Measurements from ENCODE around the gene GANC.
"Not testable (repeated sequence)": the region's sequence is repeated elsewhere in the genome, so short reads cannot be mapped to it uniquely, and the experiment has no call there.

GANC gene

DNA sequence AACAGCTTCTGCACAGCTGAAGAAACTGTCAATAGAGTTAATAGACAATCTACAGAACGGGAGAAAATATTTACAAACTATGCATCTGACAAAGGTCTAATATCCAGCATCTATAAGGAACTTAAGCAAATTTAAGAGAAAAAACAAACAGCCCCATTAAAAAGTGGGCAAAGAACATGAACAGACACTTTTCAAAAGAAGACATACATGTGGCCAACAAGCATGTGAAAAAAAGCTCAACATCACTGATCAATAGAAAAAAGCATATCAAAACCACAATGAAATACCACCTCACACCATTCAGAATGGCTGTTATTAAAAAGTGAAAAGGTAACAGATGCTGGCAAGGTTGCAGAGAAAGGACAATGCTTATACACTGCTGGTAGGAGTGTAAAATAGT is 63.6 kb downstream of the GANC start:
- no CpG with 5 or more reads among the region's 1 CpG for WGBS (ENCODE audit: insufficient coverage)
- POLR2A ChIA-PET; H3K27me3 ChIP-seq (replicated peaks in 2 of 5; ENCODE audit: control insufficient read depth in 4 of 5, insufficient read depth in 5 of 5, low read length in 4 of 5); CTCF ChIA-PET; DNase-seq; H3K4me3 ChIP-seq (ENCODE audit: control insufficient read depth in 1 of 7, extremely low read depth in 1 of 7, insufficient read depth in 4 of 7, low read depth in 2 of 7, low read length in 6 of 7); H3K4me1 ChIP-seq (ENCODE audit: control extremely low read depth in 1 of 4, control insufficient read depth in 4 of 4, insufficient read depth in 4 of 4, low read length in 3 of 4); H3K27ac ChIP-seq (ENCODE audit: insufficient read depth in 1 of 2, low read depth in 1 of 2, low read length in 2 of 2, poor library complexity in 1 of 2, severe bottlenecking in 2 of 2): not testable (repeated sequence)
- H3K36me3 ChIP-seq (ENCODE audit: control insufficient read depth in 4 of 4, insufficient read depth in 4 of 4, low read length in 3 of 4), result peaks cover 0 to 12% (median 0%) of the 10 kb centered on the region in 4 experiments
- peaks cover 2 to 14% (median 3%) of the 10 kb centered on the region in 5 experiments for H3K9me3 ChIP-seq (ENCODE audit: control extremely low read depth in 1 of 5, control insufficient read depth in 4 of 5, insufficient read depth in 2 of 5, low read depth in 1 of 5, low read length in 4 of 5)

DNA sequence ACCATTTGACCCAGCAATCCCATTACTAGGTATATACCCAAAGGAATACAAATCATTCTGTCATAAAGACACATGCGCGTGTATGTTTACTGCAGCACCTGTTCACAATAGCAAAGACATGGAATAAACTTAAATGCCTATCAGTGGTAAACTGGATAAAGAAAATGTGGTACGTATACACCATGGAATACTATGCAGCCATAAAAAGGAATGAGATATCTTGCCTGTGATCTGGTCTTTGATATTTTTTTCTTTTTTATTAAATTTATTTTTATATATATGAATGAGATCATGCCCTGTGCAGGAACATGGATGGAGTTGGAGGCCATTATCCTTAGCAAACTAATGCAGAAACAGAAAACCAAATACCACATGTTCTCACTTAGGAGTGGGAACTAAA is 64.1 kb downstream of the GANC start:
- Histone ChIP-seq H3K36me3 (ENCODE audit: control insufficient read depth in 4 of 4, insufficient read depth in 4 of 4, low read length in 3 of 4) (peaks cover 0 to 12% (median 0%) of the 10 kb centered on the region in 4 experiments), H3K9me3 (ENCODE audit: control extremely low read depth in 1 of 5, control insufficient read depth in 4 of 5, insufficient read depth in 2 of 5, low read depth in 1 of 5, low read length in 4 of 5) (peaks cover 2 to 14% (median 3%) of the 10 kb centered on the region in 5 experiments)
- DNase-seq; POLR2A ChIA-PET; H3K27ac ChIP-seq (ENCODE audit: insufficient read depth in 1 of 2, low read depth in 1 of 2, low read length in 2 of 2, poor library complexity in 1 of 2, severe bottlenecking in 2 of 2); CTCF ChIA-PET; H3K4me1 ChIP-seq (ENCODE audit: control extremely low read depth in 1 of 4, control insufficient read depth in 4 of 4, insufficient read depth in 4 of 4, low read length in 3 of 4); H3K4me3 ChIP-seq (ENCODE audit: control insufficient read depth in 1 of 7, extremely low read depth in 1 of 7, insufficient read depth in 4 of 7, low read depth in 2 of 7, low read length in 6 of 7); H3K27me3 ChIP-seq (replicated peaks in 2 of 5; ENCODE audit: control insufficient read depth in 4 of 5, insufficient read depth in 5 of 5, low read length in 4 of 5): not testable (repeated sequence)
- no CpG with 5 or more reads among the region's 3 CpGs for WGBS (ENCODE audit: insufficient coverage)

- Histone ChIP-seq H3K36me3 (ENCODE audit: control insufficient read depth in 4 of 4, insufficient read depth in 4 of 4, low read length in 3 of 4) (peaks cover 0 to 12% (median 1%) of the 10 kb centered on the region in 4 experiments), H3K4me1 (ENCODE audit: control extremely low read depth in 1 of 4, control insufficient read depth in 4 of 4, insufficient read depth in 4 of 4, low read length in 3 of 4) (no peaks in the 10 kb centered on the region), H3K9me3 (ENCODE audit: control extremely low read depth in 1 of 5, control insufficient read depth in 4 of 5, insufficient read depth in 2 of 5, low read depth in 1 of 5, low read length in 4 of 5) (peaks cover 2 to 14% (median 3%) of the 10 kb centered on the region in 5 experiments), H3K4me3 (ENCODE audit: control insufficient read depth in 1 of 7, extremely low read depth in 1 of 7, insufficient read depth in 4 of 7, low read depth in 2 of 7, low read length in 6 of 7) (no peak overlapping the region), H3K27me3 (replicated peaks in 2 of 5; ENCODE audit: control insufficient read depth in 4 of 5, insufficient read depth in 5 of 5, low read length in 4 of 5) (no peaks in the 10 kb centered on the region), H3K27ac (ENCODE audit: insufficient read depth in 1 of 2, low read depth in 1 of 2, low read length in 2 of 2, poor library complexity in 1 of 2, severe bottlenecking in 2 of 2) (no peak overlapping the region)
- DNase-seq, result no peak
- ChIA-PET POLR2A (no interaction called here), CTCF (no interaction called here)
- whole genome bisulfite sequencing (ENCODE audit: insufficient coverage), result 52% methylated on average over 2 of the region's 2 CpGs
Observed at GRCh38 chr15:42338500-42338899, 65.5 kb downstream of the GANC start.

- POLR2A ChIA-PET, result no interaction called here
- DNase-seq, result no peak
- CTCF ChIA-PET, result interaction anchor here (1.0 kb wide), 1 partner anchor 128 kb away, joined by 3 read pairs; no protein-coding TSS in a partner anchor
Observed at GRCh38 chr15:42343596-42344232, 70.7 kb downstream of the GANC start.

GRCh38 chr15:42344763-42345162 is 71.8 kb downstream of the GANC start:
- Histone ChIP-seq H3K36me3 (ENCODE audit: control insufficient read depth in 4 of 4, insufficient read depth in 4 of 4, low read length in 3 of 4) (peaks cover 5 to 36% (median 11%) of the 10 kb centered on the region in 4 experiments), H3K27ac (ENCODE audit: insufficient read depth in 1 of 2, low read depth in 1 of 2, low read length in 2 of 2, poor library complexity in 1 of 2, severe bottlenecking in 2 of 2) (no peak overlapping the region), H3K27me3 (replicated peaks in 2 of 5; ENCODE audit: control insufficient read depth in 4 of 5, insufficient read depth in 5 of 5, low read length in 4 of 5) (no peaks in the 10 kb centered on the region), H3K9me3 (ENCODE audit: control extremely low read depth in 1 of 5, control insufficient read depth in 4 of 5, insufficient read depth in 2 of 5, low read depth in 1 of 5, low read length in 4 of 5) (no peaks in the 10 kb centered on the region), H3K4me3 (ENCODE audit: control insufficient read depth in 1 of 7, extremely low read depth in 1 of 7, insufficient read depth in 4 of 7, low read depth in 2 of 7, low read length in 6 of 7) (no peak overlapping the region), H3K4me1 (ENCODE audit: control extremely low read depth in 1 of 4, control insufficient read depth in 4 of 4, insufficient read depth in 4 of 4, low read length in 3 of 4) (peaks cover 0 to 4% (median 0%) of the 10 kb centered on the region in 4 experiments)
- ChIA-PET POLR2A (no interaction called here), CTCF (interaction anchor here (0.8 to 1.0 kb wide), 2 partner anchors 12 to 127 kb away, joined by 3 read pairs; no protein-coding TSS in a partner anchor)
- 60% methylated on average over 3 of the region's 5 CpGs for WGBS (ENCODE audit: insufficient coverage)
- DNase-seq, result no peak

More at GRCh38 chr15:42343596-42344232, 70.7 kb downstream of the GANC start:
- 97% methylated on average over 4 of the region's 6 CpGs for WGBS (ENCODE audit: insufficient coverage)
- Histone ChIP-seq H3K9me3 (ENCODE audit: control extremely low read depth in 1 of 5, control insufficient read depth in 4 of 5, insufficient read depth in 2 of 5, low read depth in 1 of 5, low read length in 4 of 5) (no peaks in the 10 kb centered on the region), H3K4me3 (ENCODE audit: control insufficient read depth in 1 of 7, extremely low read depth in 1 of 7, insufficient read depth in 4 of 7, low read depth in 2 of 7, low read length in 6 of 7) (no peak overlapping the region), H3K4me1 (ENCODE audit: control extremely low read depth in 1 of 4, control insufficient read depth in 4 of 4, insufficient read depth in 4 of 4, low read length in 3 of 4) (peaks cover 0 to 4% (median 0%) of the 10 kb centered on the region in 4 experiments), H3K36me3 (ENCODE audit: control insufficient read depth in 4 of 4, insufficient read depth in 4 of 4, low read length in 3 of 4) (peaks cover 5 to 31% (median 11%) of the 10 kb centered on the region in 4 experiments), H3K27me3 (replicated peaks in 2 of 5; ENCODE audit: control insufficient read depth in 4 of 5, insufficient read depth in 5 of 5, low read length in 4 of 5) (no peaks in the 10 kb centered on the region), H3K27ac (ENCODE audit: insufficient read depth in 1 of 2, low read depth in 1 of 2, low read length in 2 of 2, poor library complexity in 1 of 2, severe bottlenecking in 2 of 2) (no peak overlapping the region)

- no peaks in the 10 kb centered on the region for H3K27me3 ChIP-seq (replicated peaks in 2 of 5; ENCODE audit: control insufficient read depth in 4 of 5, insufficient read depth in 5 of 5, low read length in 4 of 5)
- no peak overlapping the region for H3K4me3 ChIP-seq (ENCODE audit: control insufficient read depth in 1 of 7, extremely low read depth in 1 of 7, insufficient read depth in 4 of 7, low read depth in 2 of 7, low read length in 6 of 7)
- DNase-seq, result no peak
- H3K27ac ChIP-seq (ENCODE audit: insufficient read depth in 1 of 2, low read depth in 1 of 2, low read length in 2 of 2, poor library complexity in 1 of 2, severe bottlenecking in 2 of 2), result no peak overlapping the region
- H3K4me1 ChIP-seq (ENCODE audit: control extremely low read depth in 1 of 4, control insufficient read depth in 4 of 4, insufficient read depth in 4 of 4, low read length in 3 of 4), result peaks cover 0 to 4% (median 0%) of the 10 kb centered on the region in 4 experiments
- WGBS (ENCODE audit: insufficient coverage), result 100% methylated on average over 1 of the region's 3 CpGs
- peaks cover 5 to 36% (median 11%) of the 10 kb centered on the region in 4 experiments for H3K36me3 ChIP-seq (ENCODE audit: control insufficient read depth in 4 of 4, insufficient read depth in 4 of 4, low read length in 3 of 4)
- ChIA-PET POLR2A (no interaction called here), CTCF (interaction anchor here (0.8 kb wide), 1 partner anchor 13 kb away, joined by 3 read pairs; no protein-coding TSS in a partner anchor)
- H3K9me3 ChIP-seq (ENCODE audit: control extremely low read depth in 1 of 5, control insufficient read depth in 4 of 5, insufficient read depth in 2 of 5, low read depth in 1 of 5, low read length in 4 of 5), result no peaks in the 10 kb centered on the region
Observed at GRCh38 chr15:42345504-42345903, 72.5 kb downstream of the GANC start.

DNA sequence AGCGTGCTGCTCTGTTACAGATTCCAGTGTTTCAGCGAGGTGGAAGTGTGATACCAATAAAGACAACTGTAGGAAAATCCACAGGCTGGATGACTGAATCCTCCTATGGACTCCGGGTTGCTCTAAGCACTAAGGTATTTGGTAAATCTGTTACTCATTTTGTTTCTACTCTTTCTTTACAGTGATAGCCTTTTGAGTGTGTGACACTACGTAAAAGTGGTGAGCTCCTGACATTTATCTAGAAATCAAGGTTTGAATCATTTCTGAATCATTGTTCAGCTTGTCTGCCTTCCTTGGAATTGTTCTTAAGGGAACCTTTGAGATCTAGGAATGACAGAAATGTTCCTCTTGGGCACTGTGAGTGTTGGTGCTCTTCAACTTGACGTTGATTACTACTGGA is 75.1 kb downstream of the GANC start:
- Histone ChIP-seq H3K27me3 (replicated peaks in 2 of 5; ENCODE audit: control insufficient read depth in 4 of 5, insufficient read depth in 5 of 5, low read length in 4 of 5) (no peaks in the 10 kb centered on the region), H3K4me3 (ENCODE audit: control insufficient read depth in 1 of 7, extremely low read depth in 1 of 7, insufficient read depth in 4 of 7, low read depth in 2 of 7, low read length in 6 of 7) (no peak overlapping the region), H3K4me1 (ENCODE audit: control extremely low read depth in 1 of 4, control insufficient read depth in 4 of 4, insufficient read depth in 4 of 4, low read length in 3 of 4) (peaks cover 0 to 4% (median 0%) of the 10 kb centered on the region in 4 experiments), H3K27ac (ENCODE audit: insufficient read depth in 1 of 2, low read depth in 1 of 2, low read length in 2 of 2, poor library complexity in 1 of 2, severe bottlenecking in 2 of 2) (no peak overlapping the region), H3K36me3 (ENCODE audit: control insufficient read depth in 4 of 4, insufficient read depth in 4 of 4, low read length in 3 of 4) (peaks cover 11 to 54% (median 13%) of the 10 kb centered on the region in 4 experiments), H3K9me3 (ENCODE audit: control extremely low read depth in 1 of 5, control insufficient read depth in 4 of 5, insufficient read depth in 2 of 5, low read depth in 1 of 5, low read length in 4 of 5) (no peaks in the 10 kb centered on the region)
- DNase-seq, result no peak
- WGBS (ENCODE audit: insufficient coverage), result 100% methylated on average over 5 of the region's 5 CpGs
- ChIA-PET POLR2A (no interaction called here), CTCF (no interaction called here)
